ENCODE measurements around the gene DDX59.

- TF ChIP-seq POLR2AphosphoS5 (IDR thresholded peaks at IDR 0.05): no peak
- TF ChIP-seq, protein P1, sequence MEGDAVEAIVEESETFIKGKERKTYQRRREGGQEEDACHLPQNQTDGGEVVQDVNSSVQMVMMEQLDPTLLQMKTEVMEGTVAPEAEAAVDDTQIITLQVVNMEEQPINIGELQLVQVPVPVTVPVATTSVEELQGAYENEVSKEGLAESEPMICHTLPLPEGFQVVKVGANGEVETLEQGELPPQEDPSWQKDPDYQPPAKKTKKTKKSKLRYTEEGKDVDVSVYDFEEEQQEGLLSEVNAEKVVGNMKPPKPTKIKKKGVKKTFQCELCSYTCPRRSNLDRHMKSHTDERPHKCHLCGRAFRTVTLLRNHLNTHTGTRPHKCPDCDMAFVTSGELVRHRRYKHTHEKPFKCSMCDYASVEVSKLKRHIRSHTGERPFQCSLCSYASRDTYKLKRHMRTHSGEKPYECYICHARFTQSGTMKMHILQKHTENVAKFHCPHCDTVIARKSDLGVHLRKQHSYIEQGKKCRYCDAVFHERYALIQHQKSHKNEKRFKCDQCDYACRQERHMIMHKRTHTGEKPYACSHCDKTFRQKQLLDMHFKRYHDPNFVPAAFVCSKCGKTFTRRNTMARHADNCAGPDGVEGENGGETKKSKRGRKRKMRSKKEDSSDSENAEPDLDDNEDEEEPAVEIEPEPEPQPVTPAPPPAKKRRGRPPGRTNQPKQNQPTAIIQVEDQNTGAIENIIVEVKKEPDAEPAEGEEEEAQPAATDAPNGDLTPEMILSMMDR (IDR thresholded peaks at IDR 0.05): no peak
- TF ChIP-seq POLR2A (IDR thresholded peaks at IDR 0.05): no peak
These were observed 13.6 kb upstream of the DDX59 start for GRCh38 chr1:200683298-200683697.
